DMS153 (cell line): Measurements from ENCODE around the gene TRPM6.
A peak's percentile ranks its signal among the peaks of the same experiment; 100 is the strongest.
"Not testable (repeated sequence)": the region's sequence is repeated elsewhere in the genome, so short reads cannot be mapped to it uniquely, and the experiment has no call there.

ENCODE experiments used
- DNase-seq: peaks from one replicate; lab custom pipeline; 2025; lab: John Stamatoyannopoulos, UW

The TRPM6 gene

GRCh38 chr9:74887041-74887980 lies at the start of gene TRPM6:
TSS of gene TRPM6 (minus strand) at chr9:74887921. CDS start at chr9:74887856, 65 bp downstream.
- peak; percentile 55 for DNase-seq

- DNase-seq = no peak
Measured at GRCh38 chr9:74935008-74935407, 47.3 kb upstream of the TRPM6 start.

- no peak for DNase-seq
Measured at GRCh38 chr9:74921737-74922136, 34.0 kb upstream of the TRPM6 start.

- DNase-seq = no peak
Measured at GRCh38 chr9:74920944-74921626, 33.4 kb upstream of the TRPM6 start.

- no peak for DNase-seq
Measured at GRCh38 chr9:74910036-74910435, 22.3 kb upstream of the TRPM6 start.

GRCh38 chr9:74908665-74909064 lies 20.9 kb upstream of the TRPM6 start:
- no peak for DNase-seq

- DNase-seq = no peak
Measured at GRCh38 chr9:74907085-74907484, 19.4 kb upstream of the TRPM6 start.

GRCh38 chr9:74901001-74901400 lies 13.3 kb upstream of the TRPM6 start:
- DNase-seq = no peak

GRCh38 chr9:74888449-74888848 lies 728 bp upstream of the TRPM6 start:
- DNase-seq = not testable (repeated sequence)

GRCh38 chr9:74887981-74888370 lies 255 bp upstream of the TRPM6 start:
- DNase-seq = no peak

GRCh38 chr9:74876382-74876949 lies 11.3 kb downstream of the TRPM6 start:
- DNase-seq = no peak

GRCh38 chr9:74875656-74876055 lies 12.1 kb downstream of the TRPM6 start:
- no peak for DNase-seq

- no peak for DNase-seq
Measured at GRCh38 chr9:74874220-74874619, 13.5 kb downstream of the TRPM6 start.

GRCh38 chr9:74872619-74873233 lies 15.0 kb downstream of the TRPM6 start:
- DNase-seq = no peak

- no peak for DNase-seq
Measured at GRCh38 chr9:74867483-74867882, 20.2 kb downstream of the TRPM6 start.

GRCh38 chr9:74865177-74865576 lies 22.5 kb downstream of the TRPM6 start:
- DNase-seq = no peak

GRCh38 chr9:74861773-74862474 lies 25.8 kb downstream of the TRPM6 start:
- DNase-seq = no peak

GRCh38 chr9:74861071-74861470 lies 26.6 kb downstream of the TRPM6 start:
- DNase-seq = no peak

- not testable (repeated sequence) for DNase-seq
Measured at GRCh38 chr9:74860247-74860646, 27.5 kb downstream of the TRPM6 start.

GRCh38 chr9:74859786-74860185 lies 27.9 kb downstream of the TRPM6 start:
- no peak for DNase-seq

- DNase-seq = no peak
Measured at GRCh38 chr9:74858751-74859414, 28.8 kb downstream of the TRPM6 start.
